C4-2B (cell line): ENCODE data around the gene DGKQ.
A peak's percentile ranks its signal among the peaks of the same experiment; 100 is the strongest.

Source experiments
- H3K27ac ChIP-seq: fragments of 450-650 bp; 2 replicates; pipeline ENCODE4 v1.5.1; 2017
- ZFX ChIP-seq: fragments of 450-650 bp; IDR thresholded peaks from 2 replicates; pipeline ENCODE4 v1.6.1; 2017
- TF ChIP-seq, protein P1 (sequence below): fragments of 450-650 bp; conservative IDR thresholded peaks from 2 replicates; pipeline ENCODE4 v1.5.1; 2017; ENCODE audit warnings: mild to moderate bottlenecking

Gene DGKQ

DNA sequence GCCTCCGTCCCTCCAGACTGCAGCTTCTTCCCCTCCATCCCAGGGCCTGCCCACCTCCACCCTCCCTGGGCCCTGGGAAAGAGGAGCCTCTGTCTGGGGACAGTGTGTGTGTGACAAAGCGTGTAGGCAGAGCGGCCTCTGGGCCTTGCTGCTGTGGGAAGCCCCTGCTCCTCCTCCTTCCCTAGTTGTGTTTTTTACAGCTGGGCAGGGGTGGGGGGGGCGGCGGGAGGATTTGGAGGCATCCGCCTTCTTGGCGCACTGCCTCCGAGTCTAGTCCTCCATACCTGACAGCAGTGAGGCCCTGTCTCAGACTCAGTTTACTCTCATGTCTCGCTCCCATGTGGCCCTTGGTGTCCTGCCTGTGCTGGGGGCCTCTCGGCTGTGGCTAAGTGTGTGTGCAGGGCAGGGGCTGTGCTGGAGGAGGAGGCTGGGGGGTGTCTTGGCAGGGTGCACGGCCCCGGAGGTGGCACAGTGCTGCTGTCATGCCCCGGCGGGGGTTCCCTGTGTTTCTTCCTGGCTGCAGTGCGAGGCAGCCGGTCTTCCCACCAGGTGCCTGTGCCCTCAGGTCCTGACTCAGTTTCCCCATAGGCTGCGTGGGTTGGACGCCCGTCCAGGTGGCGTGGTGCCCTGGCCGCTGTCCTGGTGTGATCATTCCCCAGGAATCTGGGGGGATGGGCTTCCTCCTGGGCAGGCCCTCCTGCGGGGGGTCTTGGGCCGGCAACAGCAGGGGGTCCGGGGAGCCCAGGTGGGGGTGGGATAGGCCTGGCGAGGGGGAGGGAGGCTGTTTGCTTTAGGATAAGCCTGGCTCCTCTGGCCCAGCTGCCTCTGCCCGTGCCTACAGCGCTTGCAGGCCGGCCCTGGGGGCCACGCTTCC is 45.0 kb upstream of the DGKQ start:
- TF ChIP-seq ZFX = no peak
- no peak overlapping the region for H3K27ac ChIP-seq

DNA sequence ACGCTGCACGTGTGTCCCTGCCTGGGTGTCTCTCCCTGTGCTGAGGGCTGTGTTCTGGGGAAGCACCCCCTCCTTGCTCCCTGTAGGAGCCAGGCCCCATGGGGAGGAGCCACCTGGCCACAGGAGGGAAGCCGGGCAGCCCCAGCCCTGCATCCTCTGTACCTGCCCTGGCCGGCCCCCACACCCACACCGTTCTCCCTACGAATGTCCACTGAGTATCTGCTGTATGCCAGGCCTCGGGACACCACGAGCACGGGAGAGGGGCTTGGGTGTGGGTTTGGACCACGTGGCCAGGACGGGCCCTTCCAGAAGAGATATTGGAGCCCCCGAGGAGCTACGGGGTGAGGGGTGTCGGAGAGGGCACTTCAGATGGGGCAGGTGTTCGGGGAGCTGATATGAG is 44.3 kb upstream of the DGKQ start:
- H3K27ac ChIP-seq = no peak overlapping the region
- no peak for TF ChIP-seq ZFX
- TF ChIP-seq, protein P1, sequence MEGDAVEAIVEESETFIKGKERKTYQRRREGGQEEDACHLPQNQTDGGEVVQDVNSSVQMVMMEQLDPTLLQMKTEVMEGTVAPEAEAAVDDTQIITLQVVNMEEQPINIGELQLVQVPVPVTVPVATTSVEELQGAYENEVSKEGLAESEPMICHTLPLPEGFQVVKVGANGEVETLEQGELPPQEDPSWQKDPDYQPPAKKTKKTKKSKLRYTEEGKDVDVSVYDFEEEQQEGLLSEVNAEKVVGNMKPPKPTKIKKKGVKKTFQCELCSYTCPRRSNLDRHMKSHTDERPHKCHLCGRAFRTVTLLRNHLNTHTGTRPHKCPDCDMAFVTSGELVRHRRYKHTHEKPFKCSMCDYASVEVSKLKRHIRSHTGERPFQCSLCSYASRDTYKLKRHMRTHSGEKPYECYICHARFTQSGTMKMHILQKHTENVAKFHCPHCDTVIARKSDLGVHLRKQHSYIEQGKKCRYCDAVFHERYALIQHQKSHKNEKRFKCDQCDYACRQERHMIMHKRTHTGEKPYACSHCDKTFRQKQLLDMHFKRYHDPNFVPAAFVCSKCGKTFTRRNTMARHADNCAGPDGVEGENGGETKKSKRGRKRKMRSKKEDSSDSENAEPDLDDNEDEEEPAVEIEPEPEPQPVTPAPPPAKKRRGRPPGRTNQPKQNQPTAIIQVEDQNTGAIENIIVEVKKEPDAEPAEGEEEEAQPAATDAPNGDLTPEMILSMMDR = no peak

DNA sequence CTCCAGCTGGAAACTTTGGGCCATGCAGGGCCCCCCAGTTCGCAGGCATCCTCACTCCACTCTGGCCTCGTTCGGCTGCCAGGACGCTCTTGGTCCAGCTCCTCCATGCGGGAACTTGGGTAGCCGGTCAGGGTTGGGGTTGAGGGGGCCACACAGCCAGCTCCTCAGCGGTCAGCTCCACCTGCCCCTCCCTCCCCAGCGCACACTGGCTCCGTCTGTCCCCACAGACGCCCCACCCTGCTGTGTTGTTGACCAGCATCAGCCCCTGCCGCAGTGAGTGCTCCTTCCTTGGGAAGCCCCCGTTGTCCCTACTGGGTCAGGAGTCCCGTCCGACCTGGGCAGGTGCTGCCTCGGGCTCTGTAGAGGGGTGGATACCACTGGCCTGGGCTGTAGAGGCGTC is 43.8 kb upstream of the DGKQ start:
- TF ChIP-seq, protein P1 = no peak
- no peak for TF ChIP-seq ZFX
- H3K27ac ChIP-seq = no peak overlapping the region

DNA sequence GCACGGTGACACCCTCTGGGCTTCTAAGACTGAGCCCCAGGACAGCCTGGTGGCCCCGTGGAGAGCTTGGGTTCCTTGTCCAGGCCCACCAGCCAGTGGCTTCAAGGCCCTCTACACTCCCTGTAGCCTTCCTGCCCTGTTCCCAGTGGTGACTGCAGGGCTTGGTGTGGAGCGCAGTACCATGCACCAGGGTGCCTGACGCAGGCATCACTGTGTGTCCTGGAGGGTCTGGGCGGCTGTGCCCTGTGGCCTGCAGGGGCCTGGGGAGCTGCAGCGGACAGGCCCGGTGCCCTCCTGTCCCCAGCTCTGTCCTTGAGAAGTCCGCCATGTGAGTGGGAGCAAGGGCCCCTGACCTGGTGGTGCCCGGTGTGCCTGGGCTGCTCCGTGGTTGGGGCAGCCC is 42.4 kb upstream of the DGKQ start:
- H3K27ac ChIP-seq = 0 out of 2 replicates have a peak overlapping the region, but pooled peaks have one; percentile 2
- no peak for TF ChIP-seq ZFX
- TF ChIP-seq, protein P1 = no peak

DNA sequence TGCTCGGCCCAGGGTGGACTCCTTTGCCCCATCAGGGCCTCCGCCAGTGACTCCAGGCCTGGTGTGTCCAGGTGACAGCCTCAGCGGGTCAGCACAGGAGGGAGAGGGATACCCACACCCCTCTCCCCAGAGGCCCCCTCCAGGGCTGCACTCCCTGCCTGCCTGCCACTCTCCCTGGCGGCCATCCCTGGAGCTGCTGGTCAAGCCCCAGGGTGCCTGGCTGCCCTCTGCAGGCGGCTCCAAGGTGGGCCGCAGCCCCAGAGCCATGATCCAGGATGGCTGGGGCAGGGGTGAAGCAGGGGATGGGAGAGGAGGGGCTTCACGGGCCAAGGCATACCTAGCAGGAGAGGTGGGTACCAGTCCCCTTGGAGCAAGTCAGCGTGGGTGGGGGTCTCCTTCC is 41.8 kb upstream of the DGKQ start:
- no peak for TF ChIP-seq ZFX
- TF ChIP-seq, protein P1 = no peak
- H3K27ac ChIP-seq = no peak overlapping the region

DNA sequence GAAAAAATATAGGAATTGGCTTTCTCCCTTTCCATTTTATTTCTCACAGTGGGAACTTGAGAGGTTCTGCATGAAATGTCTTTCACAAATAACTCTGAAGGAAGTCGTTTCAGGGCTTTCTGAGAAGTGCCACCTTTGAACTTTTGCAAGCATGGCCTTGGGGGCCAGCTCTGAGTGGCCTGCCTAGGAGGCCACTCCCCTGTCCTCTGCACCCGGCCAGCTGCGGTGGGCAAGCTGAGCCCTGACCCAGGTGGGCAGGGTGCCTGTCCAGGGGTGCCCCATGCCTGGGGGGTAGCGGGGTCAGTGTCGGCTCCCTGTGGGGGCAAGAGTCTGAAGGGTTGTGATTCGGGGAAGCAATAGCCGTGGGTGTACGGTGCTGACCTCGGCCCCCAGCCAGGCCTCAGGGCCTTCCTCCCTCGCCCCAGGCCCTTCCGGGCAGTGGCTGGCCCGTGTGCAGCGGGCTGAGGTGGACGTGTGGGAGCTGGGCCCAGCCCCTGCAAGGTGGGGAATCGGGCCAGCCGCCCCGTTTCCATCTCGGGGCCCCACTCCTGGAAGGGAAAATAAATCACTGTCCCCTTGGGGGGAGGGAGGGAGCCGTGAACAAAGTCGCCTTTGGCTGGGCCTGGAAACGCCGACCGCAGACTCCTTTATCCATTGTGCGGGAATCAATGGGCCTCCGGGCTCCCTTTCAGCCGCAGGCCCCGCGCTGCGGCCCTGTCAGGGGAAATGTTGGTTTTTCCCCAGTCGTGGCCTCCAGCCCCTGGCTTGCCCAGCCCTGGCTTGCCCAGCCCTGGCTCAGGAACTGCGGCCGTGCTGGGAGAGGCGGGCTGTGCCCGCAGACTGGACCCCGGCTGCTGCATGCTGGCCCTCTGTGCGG is 41.2 kb upstream of the DGKQ start:
- TF ChIP-seq, protein P1 = no peak
- TF ChIP-seq ZFX = no peak
- no peak overlapping the region for H3K27ac ChIP-seq

DNA sequence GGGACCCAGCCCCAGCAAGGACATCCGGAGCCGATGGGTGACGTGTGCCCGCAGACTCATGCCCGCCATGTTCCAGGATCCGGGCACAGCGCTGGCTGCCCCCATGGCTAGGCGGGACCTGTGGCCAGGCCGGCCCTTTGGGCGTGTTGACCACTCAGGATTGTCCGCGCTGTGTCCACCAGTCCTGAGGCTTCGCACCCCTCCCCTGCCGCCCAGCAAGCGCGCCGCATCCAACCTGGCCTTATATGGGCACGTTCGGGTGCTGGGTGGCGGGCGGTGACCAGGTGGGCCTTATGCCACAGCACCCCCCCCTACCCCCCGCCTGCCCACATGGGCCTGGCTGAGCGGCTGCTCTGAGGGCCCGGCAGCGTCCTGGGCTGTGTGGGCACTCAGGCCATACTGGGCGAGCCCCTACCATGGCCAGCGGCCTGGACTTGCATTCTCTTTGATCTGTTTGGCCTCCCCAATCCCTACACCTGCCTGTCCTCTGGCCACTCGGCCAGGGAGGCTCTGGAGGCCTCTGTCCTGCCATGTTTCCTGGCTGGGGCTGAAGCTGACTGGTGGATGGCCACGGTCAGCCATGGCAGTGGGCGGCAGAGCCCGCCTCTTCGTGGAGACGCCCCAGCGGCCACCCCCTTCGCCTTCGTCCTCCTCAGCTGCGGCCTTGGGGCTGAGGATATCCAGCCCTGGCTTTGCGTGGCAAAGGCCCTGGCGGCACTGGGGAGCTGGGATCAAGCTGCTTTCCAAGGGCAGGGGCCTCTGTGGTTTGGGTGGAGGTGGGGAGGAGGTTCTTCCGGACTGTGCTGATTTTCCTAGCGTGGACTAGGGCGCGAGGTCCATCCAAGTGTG is 40.1 kb upstream of the DGKQ start:
- peak overlapping the region; percentile 77 for H3K27ac ChIP-seq
- TF ChIP-seq, protein P1 = no peak
- no peak for TF ChIP-seq ZFX
